ENCODE measurements around the gene CCDC54.

GRCh38 chr3:107329088-107329487 lies 48.2 kb upstream of the CCDC54 start:
- TF ChIP-seq CTCF (IDR thresholded peaks at IDR 0.05) (no peak), POLR2A (IDR thresholded peaks at IDR 0.05) (no peak)
